Measurements from ENCODE around the gene CIRBP.

- TF ChIP-seq POLR2A (IDR thresholded peaks at IDR 0.05; ENCODE audit: low read length) (peak; percentile 10), GATA1 (IDR thresholded peaks at IDR 0.05; ENCODE audit: low read depth, low read length) (no peak)
Measured at GRCh38 chr19:1252221-1252820, 16.8 kb upstream of the CIRBP start.
